Smooth muscle cell (in vitro differentiated cells): Measurements from ENCODE around the gene LRFN5. TPM values are rescaled to one million over a fixed set of nuclear protein-coding genes. Genes with fewer than 3 reads are reported as not detected.
"Not testable (repeated sequence)": the region's sequence is repeated elsewhere in the genome, so short reads cannot be mapped to it uniquely, and the experiment has no call there.

Experiments
- DNase-seq: peaks from one replicate; lab custom pipeline; 2025; ENCODE audit not compliant: unreplicated experiment; lab: John Stamatoyannopoulos, UW
- H2AFZ ChIP-seq: fragments of 200-600 bp; sonication (generic); 2 replicates; pipeline ENCODE4 v1.6.0; 2016; ENCODE audit warnings: antibody characterized with exemption, low read depth, mild to moderate bottlenecking
- H3F3A ChIP-seq: fragments of 200-600 bp; sonication (generic); 2 replicates; pipeline ENCODE4 v1.6.0; 2017; ENCODE audit warnings: antibody characterized with exemption, low read depth
- H3K27ac ChIP-seq: fragments of 200-600 bp; sonication (generic); 2 replicates; pipeline ENCODE4 v1.5.1; 2016; ENCODE audit warnings: low read depth, mild to moderate bottlenecking
- H3K27me3 ChIP-seq: fragments of 200-600 bp; sonication (generic); 2 replicates; pipeline ENCODE4 v1.6.1; 2016; ENCODE audit warnings: low read depth, mild to moderate bottlenecking
- H3K36me3 ChIP-seq: fragments of 200-600 bp; sonication (generic); 2 replicates; pipeline ENCODE4 v1.5.1; 2016; ENCODE audit warnings: low read depth
- H3K4me1 ChIP-seq: fragments of 200-600 bp; sonication (generic); 2 replicates; pipeline ENCODE4 v1.5.1; 2016; ENCODE audit warnings: low read depth
- H3K4me2 ChIP-seq: fragments of 200-600 bp; sonication (generic); 2 replicates; pipeline ENCODE4 v1.6.0; 2016; ENCODE audit warnings: mild to moderate bottlenecking
- H3K4me3 ChIP-seq: fragments of 200-600 bp; sonication (generic); 2 replicates; pipeline ENCODE4 v1.5.1; 2016; ENCODE audit warnings: mild to moderate bottlenecking
- H3K79me2 ChIP-seq: fragments of 200-600 bp; sonication (generic); 2 replicates; pipeline ENCODE4 v1.6.0; 2016; ENCODE audit warnings: low read depth, mild to moderate bottlenecking
- H3K9ac ChIP-seq: fragments of 200-600 bp; sonication (generic); 2 replicates; pipeline ENCODE4 v1.6.0; 2016; ENCODE audit warnings: low read depth
- H3K9me3 ChIP-seq: fragments of 200-600 bp; sonication (generic); replicated peaks from 2 replicates; pipeline ENCODE4 v1.5.1; 2016; ENCODE audit warnings: low read depth
- H4K20me1 ChIP-seq: fragments of 200-600 bp; sonication (generic); 2 replicates; pipeline ENCODE4 v1.6.0; 2016; ENCODE audit warnings: low read depth
- CTCF ChIP-seq: fragments of 200-600 bp; sonication (generic); IDR thresholded peaks from 2 replicates; pipeline ENCODE4 v1.5.1; 2017; ENCODE audit warnings: borderline replicate concordance, mild to moderate bottlenecking, antibody characterized with exemption; ENCODE audit not compliant: insufficient read depth, poor library complexity, severe bottlenecking
- WGBS: methylation state at CpG from one replicate; pipeline ENCODE4 v1.1.7; 2016; ENCODE audit warnings: low lambda C conversion rate; 5-methylcytosine and 5-hydroxymethylcytosine counted together
- polyA plus RNA-seq: library from polyadenylated mRNA; unstranded; fragments of >200 nt; fragmentation: Nextera tagmentation; extraction: Ambion mirVana; gene quantifications from 2 replicates; pipeline ENCODE4 v1.2.1, GENCODE V29; 2016
- total RNA-seq: library from RNA; depleted of rRNA; stranded (reverse); fragments of >200 nt; gene quantifications from 2 replicates; pipeline ENCODE4 v1.2.3, GENCODE V29; 2014

The LRFN5 gene
- total and polyA plus RNA-seq, 2 experiments from 2014 or later: 22.1 to 33.8 TPM

- no peak for TF ChIP-seq CTCF
- no peak overlapping the region for H3K4me3 ChIP-seq
- no peaks in the 10 kb centered on the region for H3F3A ChIP-seq
- H3K4me2 ChIP-seq: no peak overlapping the region
- no peak for DNase-seq
- H4K20me1 ChIP-seq: no peaks in the 10 kb centered on the region
- H3K79me2 ChIP-seq: no peaks in the 10 kb centered on the region
- H3K9ac ChIP-seq: no peak overlapping the region
- H3K27ac ChIP-seq: no peak overlapping the region
- 81% methylated on average over 5 of the region's 5 CpGs for WGBS
- no peaks in the 10 kb centered on the region for H3K36me3 ChIP-seq
- no peaks in the 10 kb centered on the region for H3K27me3 ChIP-seq
- H3K4me1 ChIP-seq: no peaks in the 10 kb centered on the region
- no peaks in the 10 kb centered on the region for H3K9me3 ChIP-seq
- H2AFZ ChIP-seq: no peak overlapping the region
Observed at GRCh38 chr14:41570415-41571155, 36.1 kb upstream of the LRFN5 start.

- Histone ChIP-seq H3K36me3 (no peaks in the 10 kb centered on the region), H3K9me3 (no peaks in the 10 kb centered on the region), H3F3A (no peaks in the 10 kb centered on the region), H3K4me2 (no peak overlapping the region), H3K27me3 (no peaks in the 10 kb centered on the region), H3K27ac (no peak overlapping the region), H3K4me3 (no peak overlapping the region), H4K20me1 (no peaks in the 10 kb centered on the region), H2AFZ (no peak overlapping the region), H3K79me2 (no peaks in the 10 kb centered on the region), H3K9ac (no peak overlapping the region), H3K4me1 (no peaks in the 10 kb centered on the region)
- TF ChIP-seq CTCF: no peak
- no peak for DNase-seq
Observed at GRCh38 chr14:41586237-41586636, 20.4 kb upstream of the LRFN5 start.

- Histone ChIP-seq H3K27me3 (no peaks in the 10 kb centered on the region), H3K9me3 (no peaks in the 10 kb centered on the region), H3K36me3 (no peaks in the 10 kb centered on the region), H3K9ac (no peak overlapping the region), H2AFZ (no peak overlapping the region), H3K4me3 (no peak overlapping the region), H3K4me1 (peaks cover 6% of the 10 kb centered on the region), H3K4me2 (no peak overlapping the region), H4K20me1 (no peaks in the 10 kb centered on the region), H3F3A (no peaks in the 10 kb centered on the region), H3K79me2 (peaks cover 37% of the 10 kb centered on the region), H3K27ac (no peak overlapping the region)
- WGBS: 98% methylated on average over 22 of the region's 25 CpGs
- TF ChIP-seq CTCF: no peak
- no peak for DNase-seq
Observed at GRCh38 chr14:41597647-41598046, 9.0 kb upstream of the LRFN5 start.

- H3K4me3 ChIP-seq, H3F3A ChIP-seq, H4K20me1 ChIP-seq, H3K27ac ChIP-seq, H3K9ac ChIP-seq, H3K36me3 ChIP-seq, DNase-seq, H3K27me3 ChIP-seq, H3K9me3 ChIP-seq: not testable (repeated sequence)
- H3K4me2 ChIP-seq: peak overlapping the region; percentile 73
- 25% methylated on average over 6 of the region's 6 CpGs for WGBS
- H3K4me1 ChIP-seq: peaks cover 16% of the 10 kb centered on the region
- peaks cover 60% of the 10 kb centered on the region for H3K79me2 ChIP-seq
- peak overlapping the region; percentile 8 for H2AFZ ChIP-seq
Observed at GRCh38 chr14:41599805-41600385, 6.8 kb upstream of the LRFN5 start.
